Peyer's patch (tissue), 4 donors: Measurements from ENCODE around the gene COPG1. TPM values are rescaled to one million over a fixed set of nuclear protein-coding genes. Genes with fewer than 3 reads are reported as not detected.

Experiments used
- DNase-seq, 3 donors: peaks; one replicate each; pipeline ENCODE4 v3.0.0-alpha.2; 2017 to 2019
- H3K27ac ChIP-seq, 4 donors: fragments of 200-600 bp; sonication (generic); one replicate each; pipeline ENCODE4 v1.5.1; 2016 to 2019
- H3K27me3 ChIP-seq, 2 donors: fragments of 200-600 bp; sonication (generic); one replicate each; pipeline ENCODE4 v1.5.1; 2019
- H3K36me3 ChIP-seq, 3 donors: fragments of 200-600 bp; sonication (generic); one replicate each; pipeline ENCODE4 v1.5.1; 2016 to 2019
- H3K4me1 ChIP-seq, 4 donors: fragments of 200-600 bp; sonication (generic); one replicate each; pipeline ENCODE4 v1.5.1; 2016 to 2019
- H3K4me3 ChIP-seq, 4 donors: fragments of 200-600 bp; sonication (generic); 1 replicate in 3 of 4; 2 replicates in 1 of 4; pipeline ENCODE4 v1.5.1; 2016 to 2019; ENCODE audit warnings: mild to moderate bottlenecking in 1 of 4
- H3K9me3 ChIP-seq, 4 donors: fragments of 200-600 bp; sonication (generic); one replicate each; pipeline ENCODE4 v1.5.1; 2016 to 2019; ENCODE audit warnings: mild to moderate bottlenecking in 1 of 4
- CTCF ChIP-seq, 6 experiments: fragments of 450-650 bp in 4 of 6; fragments of 200-600 bp in 2 of 6; sonication (generic) in 1 of 6; IDR thresholded peaks; one replicate each; pipeline ENCODE4 v1.5.1; 2017 to 2019; ENCODE audit warnings: antibody characterized with exemption in 6 of 6, mild to moderate bottlenecking in 3 of 6, moderate library complexity in 1 of 6
- POLR2A ChIP-seq, 2 donors: fragments of 450-650 bp; IDR thresholded peaks; one replicate each; pipeline ENCODE4 v1.5.1; 2017; ENCODE audit warnings: antibody characterized with exemption in 2 of 2, mild to moderate bottlenecking in 2 of 2, moderate library complexity in 2 of 2
- total RNA-seq, 4 donors: library from RNA; depleted of rRNA; stranded (reverse); fragments of >200 nt; gene quantifications; one replicate each; pipeline ENCODE4 v1.1.0, GENCODE V29; 2016

COPG1 gene
- 100 to 1,000 TPM; 120 to 220 (median 176) TPM for total RNA-seq

- Histone ChIP-seq H3K27ac (peak within 1 kb of the TSS; percentile 79 to 90 (median 88)), H3K27me3 (no peaks in the 10 kb centered on the region), H3K4me1 (peaks cover 3 to 25% (median 8%) of the 10 kb centered on the region in 4 donors), H3K36me3 (peaks cover 0 to 33% (median 0%) of the 10 kb centered on the region in 3 donors), H3K9me3 (no peaks in the 10 kb centered on the region), H3K4me3 (peak within 1 kb of the TSS; percentile 84 to 98 (median 88))
- DNase-seq = peak; percentile 78 to 94 (median 89)
- peak in 1 of 6 experiments; percentile 2 for TF ChIP-seq CTCF (IDR thresholded peaks at IDR 0.05)
- peak; percentile 93 for TF ChIP-seq POLR2A (IDR thresholded peaks at IDR 0.05)
Measured at GRCh38 chr3:129249284-129250065, at the start of gene COPG1. COPG1 (plus strand) TSS chr3:129249606; CDS start chr3:129249710, 104 bp downstream.

- no peak overlapping the region for H3K27ac ChIP-seq
- no peaks in the 10 kb centered on the region for H3K36me3 ChIP-seq
- H3K27me3 ChIP-seq = no peaks in the 10 kb centered on the region
- TF ChIP-seq POLR2A (IDR thresholded peaks at IDR 0.05) (no peak), CTCF (IDR thresholded peaks at IDR 0.05) (no peak)
- no peak overlapping the region for H3K4me3 ChIP-seq
- no peak for DNase-seq
- no peaks in the 10 kb centered on the region for H3K9me3 ChIP-seq
- H3K4me1 ChIP-seq = no peaks in the 10 kb centered on the region
Measured at GRCh38 chr3:129204473-129204872, 44.9 kb upstream of the COPG1 start.

- no peaks in the 10 kb centered on the region for H3K9me3 ChIP-seq
- H3K4me3 ChIP-seq = no peak overlapping the region
- no peaks in the 10 kb centered on the region for H3K27me3 ChIP-seq
- no peaks in the 10 kb centered on the region for H3K4me1 ChIP-seq
- DNase-seq = peak in 1 of 3 donors; percentile 45
- H3K27ac ChIP-seq = no peak overlapping the region
- no peaks in the 10 kb centered on the region for H3K36me3 ChIP-seq
- TF ChIP-seq POLR2A (IDR thresholded peaks at IDR 0.05) (no peak), CTCF (IDR thresholded peaks at IDR 0.05) (no peak)
Measured at GRCh38 chr3:129205109-129205832, 44.1 kb upstream of the COPG1 start.

GRCh38 chr3:129207479-129207878, 41.9 kb upstream of the COPG1 start:
- no peaks in the 10 kb centered on the region for H3K9me3 ChIP-seq
- TF ChIP-seq CTCF (IDR thresholded peaks at IDR 0.05) (no peak), POLR2A (IDR thresholded peaks at IDR 0.05) (no peak)
- no peaks in the 10 kb centered on the region for H3K36me3 ChIP-seq
- no peak for DNase-seq
- H3K27ac ChIP-seq = no peak overlapping the region
- H3K4me3 ChIP-seq = no peak overlapping the region
- H3K27me3 ChIP-seq = no peaks in the 10 kb centered on the region
- H3K4me1 ChIP-seq = peaks cover 0 to 11% (median 0%) of the 10 kb centered on the region in 4 donors

- Histone ChIP-seq H3K27ac (peak overlapping the region in 2 of 4 donors; percentile 73 to 79), H3K4me1 (peaks cover 0 to 11% (median 0%) of the 10 kb centered on the region in 4 donors), H3K27me3 (no peaks in the 10 kb centered on the region), H3K36me3 (no peaks in the 10 kb centered on the region), H3K4me3 (no peak overlapping the region), H3K9me3 (no peaks in the 10 kb centered on the region)
- TF ChIP-seq POLR2A (IDR thresholded peaks at IDR 0.05) (no peak), CTCF (IDR thresholded peaks at IDR 0.05) (no peak)
- no peak for DNase-seq
Measured at GRCh38 chr3:129211345-129211744, 38.1 kb upstream of the COPG1 start.
